HL-60/S4 (cell line): ENCODE data around the gene PDE7B.

Experiments
- in situ Hi-C: fragments of 300-500 bp; cut with MboI; formaldehyde crosslinking; loops from 2 replicates; pipeline ENCODE4 v1.14.3; 2022; ENCODE audit warnings: low sequenced_read_pairs

PDE7B gene

GRCh38 chr6:135976585-135976984 lies 125.1 kb downstream of the PDE7B start:
- in situ Hi-C loops, result no loop called here

- in situ Hi-C loops, result no loop called here
Observed at GRCh38 chr6:135983093-135983492, 131.6 kb downstream of the PDE7B start.

- in situ Hi-C loops, result no loop called here
Observed at GRCh38 chr6:135983718-135984343, 132.3 kb downstream of the PDE7B start.

- in situ Hi-C loops, result no loop called here
Observed at GRCh38 chr6:135985471-135985870, 134.0 kb downstream of the PDE7B start.

- in situ Hi-C loops, result no loop called here
Observed at GRCh38 chr6:135987226-135987625, 135.7 kb downstream of the PDE7B start.

GRCh38 chr6:135990439-135990838 lies 138.9 kb downstream of the PDE7B start:
- in situ Hi-C loops, result no loop called here

- in situ Hi-C loops, result no loop called here
Observed at GRCh38 chr6:135990855-135991464, 139.5 kb downstream of the PDE7B start.

GRCh38 chr6:135992739-135993138 lies 141.2 kb downstream of the PDE7B start:
- in situ Hi-C loops, result no loop called here

- in situ Hi-C loops, result no loop called here
Observed at GRCh38 chr6:135993361-135993760, 141.9 kb downstream of the PDE7B start.

GRCh38 chr6:135994857-135995544 lies 143.5 kb downstream of the PDE7B start:
- in situ Hi-C loops, result no loop called here

- in situ Hi-C loops, result no loop called here
Observed at GRCh38 chr6:135995545-135995898, 144.0 kb downstream of the PDE7B start.

- in situ Hi-C loops, result no loop called here
Observed at GRCh38 chr6:135996668-135997067, 145.2 kb downstream of the PDE7B start.

- in situ Hi-C loops, result no loop called here
Observed at GRCh38 chr6:135999393-135999792, 147.9 kb downstream of the PDE7B start.

- in situ Hi-C loops, result no loop called here
Observed at GRCh38 chr6:136007345-136007744, 155.8 kb downstream of the PDE7B start.

GRCh38 chr6:136011475-136011874 lies 160.0 kb downstream of the PDE7B start:
- in situ Hi-C loops, result no loop called here

GRCh38 chr6:136012198-136012887 lies 160.8 kb downstream of the PDE7B start:
- in situ Hi-C loops, result no loop called here

GRCh38 chr6:136012943-136013342 lies 161.4 kb downstream of the PDE7B start:
- in situ Hi-C loops, result no loop called here

- in situ Hi-C loops, result no loop called here
Observed at GRCh38 chr6:136014454-136015437, 163.2 kb downstream of the PDE7B start.

GRCh38 chr6:136015531-136015930 lies 164.0 kb downstream of the PDE7B start:
- in situ Hi-C loops, result no loop called here
